Activated CD8-positive, alpha-beta T cell treated with anti-CD3 and anti-CD28 coated beads for 36 hours (primary cell): ENCODE results near the gene TNS1. TPM values are rescaled to one million over a fixed set of nuclear protein-coding genes. Genes with fewer than 3 reads are reported as not detected.

Experiments
- ATAC-seq: fragments of 200-7000 bp; cut with Tn5 transposase; one replicate; pipeline ENCODE4 v1.10.0; 2021; ENCODE audit warnings: mild to moderate bottlenecking, moderate library complexity
- CTCF ChIA-PET: fragments of 350-600 bp; sonication (Branson Sonifier 250); formaldehyde crosslinking; loops from one replicate; lab custom pipeline; 2021; ENCODE audit warnings: antibody characterized with exemption; lab: Charles Lee
- POLR2A ChIA-PET: fragments of 350-600 bp; sonication (Branson Sonifier 250); formaldehyde crosslinking; loops from one replicate; lab custom pipeline; 2021; ENCODE audit warnings: antibody characterized with exemption; lab: Charles Lee
- DNase-seq: peaks from one replicate; pipeline ENCODE4 v3.0.0-alpha.2; 2020
- H3K27ac Mint-ChIP-seq: one replicate; pipeline ENCODE4 v1.8.0; 2021; ENCODE audit warnings: mild to moderate bottlenecking, mixed read lengths
- H3K27me3 Mint-ChIP-seq: one replicate; pipeline ENCODE4 v1.8.0; 2021; ENCODE audit warnings: mixed read lengths
- H3K36me3 Mint-ChIP-seq: one replicate; pipeline ENCODE4 v1.8.0; 2021; ENCODE audit warnings: low read depth, mixed read lengths
- H3K4me1 Mint-ChIP-seq: one replicate; pipeline ENCODE4 v1.8.0; 2021; ENCODE audit warnings: low read depth, mixed read lengths
- H3K4me3 Mint-ChIP-seq: one replicate; pipeline ENCODE4 v1.8.0; 2021; ENCODE audit warnings: mild to moderate bottlenecking, moderate library complexity, mixed read lengths
- H3K9me3 Mint-ChIP-seq: one replicate; pipeline ENCODE4 v1.8.0; 2021; ENCODE audit warnings: mixed read lengths
- CTCF ChIP-seq: fragments of 200-600 bp; IDR thresholded peaks from one replicate; pipeline ENCODE4 v1.8.0; 2022; ENCODE audit warnings: antibody characterized with exemption, mild to moderate bottlenecking
- intact Hi-C: fragments of 100-400 bp; cut with micrococcal nuclease; formaldehyde crosslinking; loops from one replicate; pipeline ENCODE4 v1.10.0; 2022
- total RNA-seq, 2 experiments: library from RNA; stranded (reverse); gene quantifications; one replicate each; pipeline ENCODE4 v1.2.3, GENCODE V29; 2021

The TNS1 gene
- total RNA-seq, 2 experiments from 2014 or later: 1.8 to 2.0 TPM

- no peak for ATAC-seq
- CTCF ChIA-PET: no interaction called here
Observed at GRCh38 chr2:217913436-217913835, 89.4 kb downstream of the TNS1 start.

GRCh38 chr2:217912098-217913024 lies 90.4 kb downstream of the TNS1 start:
- TF ChIP-seq CTCF: no peak
- H3K4me1 Mint-ChIP-seq: no peaks in the 10 kb centered on the region
- intact Hi-C loops: no loop called here
- no peak overlapping the region for H3K27ac Mint-ChIP-seq
- H3K27me3 Mint-ChIP-seq: no peaks in the 10 kb centered on the region
- DNase-seq: no peak
- POLR2A ChIA-PET: no interaction called here
- CTCF ChIA-PET: no interaction called here
- H3K36me3 Mint-ChIP-seq: no peaks in the 10 kb centered on the region
- ATAC-seq: no peak
- no peaks in the 10 kb centered on the region for H3K9me3 Mint-ChIP-seq
- no peak overlapping the region for H3K4me3 Mint-ChIP-seq

More at GRCh38 chr2:217913436-217913835, 89.4 kb downstream of the TNS1 start:
- Mint-ChIP-seq H3K9me3 (no peaks in the 10 kb centered on the region), H3K27ac (no peak overlapping the region), H3K27me3 (no peaks in the 10 kb centered on the region), H3K4me3 (no peak overlapping the region), H3K36me3 (no peaks in the 10 kb centered on the region), H3K4me1 (no peaks in the 10 kb centered on the region)
- POLR2A ChIA-PET: no interaction called here
- intact Hi-C loops: no loop called here
- TF ChIP-seq CTCF: no peak
- DNase-seq: no peak

- ATAC-seq (no peak), DNase-seq (no peak)
- intact Hi-C loops: no loop called here
- CTCF ChIA-PET: no interaction called here
- Mint-ChIP-seq H3K9me3 (no peaks in the 10 kb centered on the region), H3K36me3 (no peaks in the 10 kb centered on the region), H3K27ac (no peak overlapping the region), H3K4me3 (no peak overlapping the region), H3K27me3 (peaks cover 5% of the 10 kb centered on the region), H3K4me1 (no peaks in the 10 kb centered on the region)
- POLR2A ChIA-PET: no interaction called here
- no peak for TF ChIP-seq CTCF
Observed at GRCh38 chr2:217911283-217912097, 91.3 kb downstream of the TNS1 start.

GRCh38 chr2:217910875-217911212 lies 92.0 kb downstream of the TNS1 start:
- Mint-ChIP-seq H3K4me3 (no peak overlapping the region), H3K27me3 (peaks cover 8% of the 10 kb centered on the region), H3K27ac (no peak overlapping the region), H3K36me3 (no peaks in the 10 kb centered on the region), H3K4me1 (peaks cover 2% of the 10 kb centered on the region), H3K9me3 (no peaks in the 10 kb centered on the region)
- no peak for DNase-seq
- no peak for TF ChIP-seq CTCF
- no peak for ATAC-seq
- POLR2A ChIA-PET: no interaction called here
- intact Hi-C loops: no loop called here
- CTCF ChIA-PET: interaction anchor here (1.0 kb wide), 1 partner anchor 142 kb away, joined by 3 read pairs; no protein-coding TSS in a partner anchor
